Mononuclear cell (primary cell): ENCODE measurements around the gene CLIC2. TPM values are rescaled to one million over a fixed set of nuclear protein-coding genes. Genes with fewer than 3 reads are reported as not detected.
"Not testable (repeated sequence)": the region's sequence is repeated elsewhere in the genome, so short reads cannot be mapped to it uniquely, and the experiment has no call there.

Experiments used
- H3K27me3 ChIP-seq: 2 replicates; pipeline ENCODE4 v1.6.0; 2011; ENCODE audit warnings: low read length, control low read depth; ENCODE audit not compliant: insufficient read depth
- H3K4me1 ChIP-seq: 2 replicates; pipeline ENCODE4 v1.5.1; 2011; ENCODE audit warnings: mild to moderate bottlenecking, low read length, control low read depth; ENCODE audit not compliant: insufficient read depth
- H3K4me3 ChIP-seq: 2 replicates; pipeline ENCODE4 v1.5.1; 2011; ENCODE audit warnings: mild to moderate bottlenecking, low read length, moderate library complexity
- H3K9me3 ChIP-seq: 2 replicates; pipeline ENCODE4 v1.5.1; 2011; ENCODE audit warnings: low read depth, mild to moderate bottlenecking, control low read depth, low read length
- total RNA-seq: library from RNA; depleted of rRNA; stranded (reverse); fragments of >200 nt; gene quantifications from one replicate; pipeline ENCODE4 v1.2.3, GENCODE V29; 2012

CLIC2 gene
- 2.6 TPM for total RNA-seq

- H3K4me1 ChIP-seq, result peaks cover 17% of the 10 kb centered on the region
- no peaks in the 10 kb centered on the region for H3K27me3 ChIP-seq
- no peaks in the 10 kb centered on the region for H3K9me3 ChIP-seq
- peak within 1 kb of the TSS; percentile 15 for H3K4me3 ChIP-seq
Measured at GRCh38 chrX:155334486-155335336, at the start of gene CLIC2. Gene CLIC2, minus strand, starts transcription at chrX:155334614. Its CDS starts 187 bp downstream, at chrX:155334427.

GRCh38 chrX:155382529-155382967, 48.1 kb upstream of the CLIC2 start:
- not testable (repeated sequence) for H3K27me3 ChIP-seq, H3K9me3 ChIP-seq, H3K4me1 ChIP-seq, H3K4me3 ChIP-seq

- H3K4me3 ChIP-seq, H3K4me1 ChIP-seq, H3K27me3 ChIP-seq, H3K9me3 ChIP-seq: not testable (repeated sequence)
Measured at GRCh38 chrX:155381843-155382528, 47.6 kb upstream of the CLIC2 start, which contains the start of gene F8A2. Gene F8A2, plus strand, starts transcription at chrX:155382095. Its CDS starts 20 bp downstream, at chrX:155382115.

- H3K4me1 ChIP-seq, H3K9me3 ChIP-seq, H3K27me3 ChIP-seq, H3K4me3 ChIP-seq: not testable (repeated sequence)
Measured at GRCh38 chrX:155379802-155380201, 45.4 kb upstream of the CLIC2 start.

- H3K9me3 ChIP-seq, H3K4me1 ChIP-seq, H3K4me3 ChIP-seq, H3K27me3 ChIP-seq: not testable (repeated sequence)
Measured at GRCh38 chrX:155373777-155374458, 39.5 kb upstream of the CLIC2 start.

- not testable (repeated sequence) for H3K27me3 ChIP-seq, H3K4me3 ChIP-seq, H3K4me1 ChIP-seq, H3K9me3 ChIP-seq
Measured at GRCh38 chrX:155363712-155364111, 29.3 kb upstream of the CLIC2 start.

- H3K27me3 ChIP-seq, H3K9me3 ChIP-seq, H3K4me3 ChIP-seq, H3K4me1 ChIP-seq: not testable (repeated sequence)
Measured at GRCh38 chrX:155349448-155349847, 15.0 kb upstream of the CLIC2 start.

- not testable (repeated sequence) for H3K9me3 ChIP-seq, H3K4me3 ChIP-seq, H3K27me3 ChIP-seq, H3K4me1 ChIP-seq
Measured at GRCh38 chrX:155345689-155346088, 11.3 kb upstream of the CLIC2 start.

GRCh38 chrX:155335337-155335712, 911 bp upstream of the CLIC2 start:
- H3K27me3 ChIP-seq, H3K4me3 ChIP-seq, H3K9me3 ChIP-seq: not testable (repeated sequence)
- H3K4me1 ChIP-seq, result peaks cover 17% of the 10 kb centered on the region

- Histone ChIP-seq H3K27me3 (no peaks in the 10 kb centered on the region), H3K4me1 (peaks cover 17% of the 10 kb centered on the region), H3K4me3 (no peak overlapping the region), H3K9me3 (no peaks in the 10 kb centered on the region)
Measured at GRCh38 chrX:155333544-155334100, 792 bp downstream of the CLIC2 start.

- Histone ChIP-seq H3K4me1 (peaks cover 17% of the 10 kb centered on the region), H3K27me3 (no peaks in the 10 kb centered on the region), H3K4me3 (no peak overlapping the region), H3K9me3 (no peaks in the 10 kb centered on the region)
Measured at GRCh38 chrX:155330992-155331391, 3.4 kb downstream of the CLIC2 start.

- Histone ChIP-seq H3K9me3 (no peaks in the 10 kb centered on the region), H3K4me3 (no peak overlapping the region), H3K27me3 (no peaks in the 10 kb centered on the region), H3K4me1 (peaks cover 8% of the 10 kb centered on the region)
Measured at GRCh38 chrX:155329293-155329692, 5.1 kb downstream of the CLIC2 start.

- no peaks in the 10 kb centered on the region for H3K9me3 ChIP-seq
- no peaks in the 10 kb centered on the region for H3K27me3 ChIP-seq
- no peaks in the 10 kb centered on the region for H3K4me1 ChIP-seq
- H3K4me3 ChIP-seq, result no peak overlapping the region
Measured at GRCh38 chrX:155326610-155327009, 7.8 kb downstream of the CLIC2 start.

- Histone ChIP-seq H3K9me3 (no peaks in the 10 kb centered on the region), H3K4me1 (no peaks in the 10 kb centered on the region), H3K27me3 (no peaks in the 10 kb centered on the region), H3K4me3 (no peak overlapping the region)
Measured at GRCh38 chrX:155314260-155314659, 20.2 kb downstream of the CLIC2 start.

GRCh38 chrX:155313766-155314165, 20.6 kb downstream of the CLIC2 start:
- no peak overlapping the region for H3K4me3 ChIP-seq
- no peaks in the 10 kb centered on the region for H3K9me3 ChIP-seq
- no peaks in the 10 kb centered on the region for H3K4me1 ChIP-seq

More at GRCh38 chrX:155313766-155314165, 20.6 kb downstream of the CLIC2 start:
- no peaks in the 10 kb centered on the region for H3K27me3 ChIP-seq
